CD4-positive, alpha-beta memory T cell (primary cell): ENCODE results near the gene SNIP1. TPM values are rescaled to one million over a fixed set of nuclear protein-coding genes. Genes with fewer than 3 reads are reported as not detected.
A peak's percentile ranks its signal among the peaks of the same experiment; 100 is the strongest.
"Not testable (repeated sequence)": the region's sequence is repeated elsewhere in the genome, so short reads cannot be mapped to it uniquely, and the experiment has no call there.

Experiments
- CTCF ChIA-PET: fragments of 350-600 bp; sonication (Branson Sonifier 250); formaldehyde crosslinking; loops from one replicate; lab custom pipeline; 2021; ENCODE audit warnings: inconsistent platforms; ENCODE audit not compliant: partially characterized antibody; lab: Charles Lee
- POLR2A ChIA-PET: fragments of 350-600 bp; sonication (Branson Sonifier 250); formaldehyde crosslinking; loops from one replicate; lab custom pipeline; 2021; ENCODE audit not compliant: partially characterized antibody; lab: Charles Lee
- DNase-seq, 5 donors: peaks; one replicate each; pipeline versions ENCODE4 v3.0.0 to v3.0.0-alpha.2; 2020 to 2022; ENCODE audit warnings: mixed read lengths in 1 of 5
- H3K27ac ChIP-seq: one replicate; pipeline ENCODE4 v1.7.0; 2013; ENCODE audit warnings: low read depth, low read length
- H3K27me3 ChIP-seq: 2 replicates; pipeline ENCODE4 v1.7.0; 2013; ENCODE audit warnings: mild to moderate bottlenecking, low read length, moderate library complexity; ENCODE audit not compliant: insufficient read depth
- H3K36me3 ChIP-seq: 2 replicates; pipeline ENCODE4 v1.7.0; 2013; ENCODE audit warnings: mild to moderate bottlenecking, low read length, moderate library complexity; ENCODE audit not compliant: insufficient read depth
- H3K4me1 ChIP-seq: 2 replicates; pipeline ENCODE4 v1.7.0; 2013; ENCODE audit warnings: mild to moderate bottlenecking, low read length, moderate library complexity; ENCODE audit not compliant: insufficient read depth
- H3K4me3 ChIP-seq, 2 donors: one replicate each; pipeline ENCODE4 v1.7.0; 2013; ENCODE audit warnings: low read length in 2 of 2, mild to moderate bottlenecking in 1 of 2
- H3K9me3 ChIP-seq, 2 donors: one replicate each; pipeline ENCODE4 v1.7.0; 2013; ENCODE audit warnings: low read length in 2 of 2, control low read depth in 1 of 2; ENCODE audit not compliant: control insufficient read depth in 1 of 2
- H3K27ac Mint-ChIP-seq, 7 donors: one replicate each; pipeline ENCODE4 v1.8.0; 2020 to 2021; ENCODE audit warnings: mixed read lengths in 7 of 7, mild to moderate bottlenecking in 6 of 7, inconsistent platforms in 3 of 7, moderate library complexity in 3 of 7
- H3K27me3 Mint-ChIP-seq, 2 donors: one replicate each; pipeline ENCODE4 v1.8.0; 2020 to 2021; ENCODE audit warnings: mixed read lengths in 2 of 2
- H3K36me3 Mint-ChIP-seq, 2 donors: one replicate each; pipeline ENCODE4 v1.8.0; 2020 to 2021; ENCODE audit warnings: mixed read lengths in 2 of 2, inconsistent platforms in 1 of 2, mild to moderate bottlenecking in 1 of 2
- H3K4me1 Mint-ChIP-seq, 4 donors: one replicate each; pipeline ENCODE4 v1.8.0; 2020 to 2021; ENCODE audit warnings: mixed read lengths in 4 of 4, mild to moderate bottlenecking in 1 of 4
- H3K4me3 Mint-ChIP-seq, 8 donors: one replicate each; pipeline ENCODE4 v1.8.0; 2020 to 2021; ENCODE audit warnings: mixed read lengths in 8 of 8, mild to moderate bottlenecking in 7 of 8, moderate library complexity in 6 of 8, inconsistent platforms in 3 of 8
- H3K9me3 Mint-ChIP-seq, 8 donors: one replicate each; pipeline ENCODE4 v1.8.0; 2020 to 2021; ENCODE audit warnings: mixed read lengths in 8 of 8, mild to moderate bottlenecking in 5 of 8, inconsistent platforms in 3 of 8, moderate library complexity in 1 of 8
- intact Hi-C: fragments of 100-400 bp; cut with micrococcal nuclease; formaldehyde crosslinking; loops from one replicate; pipeline ENCODE4 v1.15.1; 2023
- polyA plus RNA-seq, 2 donors: library from polyadenylated mRNA; unstranded; fragments of 300-500 nt; fragmentation: Illumina TruSeq; gene quantifications; one replicate each; pipeline ENCODE4 v1.2.3, GENCODE V29; 2021
- total RNA-seq, 2 experiments: library from RNA; stranded (reverse); gene quantifications; one replicate each; pipeline ENCODE4 v1.2.3, GENCODE V29; 2021

SNIP1 gene
- total and polyA plus RNA-seq, 4 experiments from 2014 or later: 2.1 to 30.2 (median 18.4) TPM

DNA sequence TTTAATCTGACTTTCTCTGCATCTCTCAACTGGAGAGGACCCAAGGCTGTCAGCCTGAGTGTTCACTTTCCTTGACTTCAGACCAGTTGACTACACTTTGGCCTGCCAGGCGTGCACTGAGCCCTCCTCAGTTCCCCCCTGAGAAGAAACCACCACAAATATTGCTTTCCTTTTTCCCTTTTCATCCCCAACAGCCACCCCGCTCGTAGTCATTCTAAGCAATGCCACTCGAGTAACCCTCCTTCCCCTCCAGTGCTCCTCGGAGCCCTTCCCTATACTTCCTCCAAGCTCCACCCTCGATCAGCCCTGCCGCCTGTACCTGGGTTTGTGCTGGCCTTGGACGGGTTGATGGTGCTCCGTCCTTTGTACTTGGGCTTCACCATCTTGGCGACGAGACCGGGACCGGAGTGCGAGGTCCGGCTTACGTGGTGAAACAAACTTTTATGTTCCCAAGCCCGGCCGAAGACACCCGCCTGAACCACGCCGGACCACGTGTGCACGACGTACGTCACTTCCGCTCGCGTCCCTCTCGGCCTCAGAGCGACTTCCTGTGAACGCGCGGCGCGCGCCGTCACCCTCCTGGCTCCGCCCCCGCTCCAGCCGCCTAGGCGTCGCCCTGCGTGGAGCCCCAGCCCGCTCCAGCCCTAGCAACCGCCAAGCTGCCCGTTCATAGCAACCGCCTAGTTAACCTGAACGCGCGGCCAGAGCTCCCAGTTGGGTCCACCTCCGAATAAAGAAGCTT lies 41.5 kb upstream of the SNIP1 start, which contains the start of gene GNL2:
TSS of gene GNL2 (minus strand) at position 498 of the 742 bp plus-strand sequence. CDS start at position 383, 115 bp downstream.
- intact Hi-C loops: loop anchor here (1.0 to 2.0 kb wide), 5 partner anchors 41 to 121 kb away; partner anchors contain the start of genes CDCA8, MEAF6, SNIP1 and ZC3H12A
- Histone ChIP-seq H3K4me1 (peaks cover 17% of the 10 kb centered on the region), H3K27ac (peak within 1 kb of the TSS; percentile 89), H3K4me3 (peak within 1 kb of the TSS; percentile 74 to 86), H3K9me3 (no peaks in the 10 kb centered on the region), H3K27me3 (no peaks in the 10 kb centered on the region), H3K36me3 (peaks cover 11% of the 10 kb centered on the region)
- ChIA-PET CTCF (interaction anchor here (0.6 to 1.6 kb wide), 5 partner anchors 14 to 109 kb away, joined by 3 to 4 read pairs (median 3); no protein-coding TSS in a partner anchor), POLR2A (interaction anchor here (0.6 to 1.7 kb wide), 7 partner anchors 19 to 934 kb away, joined by 3 to 21 read pairs (median 5); partner anchors contain the start of genes CDCA8, MEAF6, SNIP1 and ZC3H12A)
- peak within 1 kb of the TSS; percentile 98 to 99 (median 99) for H3K4me3 Mint-ChIP-seq
- peaks cover 18 to 36% (median 26%) of the 10 kb centered on the region in 4 donors for H3K4me1 Mint-ChIP-seq
- H3K27ac Mint-ChIP-seq: peak within 1 kb of the TSS; percentile 99 to 100 (median 99)
- peak; percentile 95 for DNase-seq
- H3K36me3 Mint-ChIP-seq: peaks cover 12 to 31% of the 10 kb centered on the region in 2 donors
- H3K27me3 Mint-ChIP-seq: no peaks in the 10 kb centered on the region
- H3K9me3 Mint-ChIP-seq: no peaks in the 10 kb centered on the region

DNA sequence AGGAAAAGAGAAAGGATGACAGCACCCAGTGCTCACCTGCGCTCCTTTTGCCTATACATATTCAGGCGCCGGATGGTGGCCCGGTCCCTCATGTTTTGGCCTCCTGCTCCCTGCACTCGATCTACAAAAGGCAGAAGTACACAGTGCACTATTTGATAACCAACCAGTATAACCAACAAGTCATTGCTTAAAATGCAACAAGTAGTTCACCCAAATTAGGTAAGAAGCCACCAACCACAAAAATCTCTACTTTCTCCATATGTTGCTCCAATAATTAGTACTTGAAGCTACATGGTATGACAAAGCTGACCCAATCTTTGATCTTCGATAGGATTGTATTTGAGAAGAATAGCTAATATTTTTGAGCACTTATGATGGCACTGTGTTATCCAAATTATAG lies 39.6 kb upstream of the SNIP1 start:
- intact Hi-C loops: loop anchor here (2.0 kb wide), 1 partner anchor 89 kb away; no protein-coding TSS in a partner anchor

DNA sequence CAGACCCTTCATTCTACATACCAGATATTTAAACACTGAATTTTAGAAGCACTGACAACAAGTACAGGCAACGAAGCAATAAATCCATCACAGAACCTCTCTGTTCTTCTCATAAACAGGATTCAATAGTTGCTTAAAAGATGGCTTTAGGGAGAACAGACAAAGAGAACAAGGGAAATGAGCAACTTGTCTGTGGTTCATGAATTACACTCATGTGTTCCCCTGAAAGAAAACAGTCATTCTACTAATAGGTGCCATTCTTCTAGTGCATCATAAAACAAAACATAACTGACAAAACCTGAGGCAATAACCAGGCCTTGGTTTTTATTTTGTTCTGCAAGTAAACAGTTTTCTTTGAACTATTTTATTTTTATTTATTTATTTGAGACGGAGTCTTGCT lies 34.8 kb upstream of the SNIP1 start:
- ChIA-PET POLR2A (no interaction called here), CTCF (interaction anchor here (3.0 kb wide), 1 partner anchor 14 kb away, joined by 11 read pairs; no protein-coding TSS in a partner anchor)
- intact Hi-C loops: no loop called here
- Mint-ChIP-seq H3K4me3 (no peak overlapping the region), H3K27ac (no peak overlapping the region), H3K27me3 (no peaks in the 10 kb centered on the region), H3K36me3 (peaks cover 35 to 68% of the 10 kb centered on the region in 2 donors), H3K9me3 (no peaks in the 10 kb centered on the region), H3K4me1 (peaks cover 3 to 12% (median 10%) of the 10 kb centered on the region in 4 donors)
- no peak for DNase-seq
- H3K4me1 ChIP-seq: peaks cover 3% of the 10 kb centered on the region
- H3K27ac ChIP-seq: no peak overlapping the region
- H3K36me3 ChIP-seq: peaks cover 47% of the 10 kb centered on the region
- H3K9me3 ChIP-seq: no peaks in the 10 kb centered on the region
- H3K27me3 ChIP-seq: no peaks in the 10 kb centered on the region
- no peak overlapping the region for H3K4me3 ChIP-seq

More for the DNA sequence above, 39.6 kb upstream of the SNIP1 start:
- H3K36me3 Mint-ChIP-seq: peaks cover 14 to 44% of the 10 kb centered on the region in 2 donors
- ChIA-PET CTCF (interaction anchor here (1.3 kb wide), 1 partner anchor 88 kb away, joined by 4 read pairs; no protein-coding TSS in a partner anchor), POLR2A (no interaction called here)
- peaks cover 17% of the 10 kb centered on the region for H3K4me1 ChIP-seq
- H3K9me3 ChIP-seq: no peaks in the 10 kb centered on the region
- DNase-seq: no peak
- H3K27me3 Mint-ChIP-seq: no peaks in the 10 kb centered on the region
- H3K9me3 Mint-ChIP-seq: no peaks in the 10 kb centered on the region
- no peak overlapping the region for H3K4me3 ChIP-seq
- no peaks in the 10 kb centered on the region for H3K27me3 ChIP-seq
- H3K27ac ChIP-seq: no peak overlapping the region
- peaks cover 24% of the 10 kb centered on the region for H3K36me3 ChIP-seq
- peak overlapping the region in 3 of 7 donors; percentile 2 to 62 (median 37) for H3K27ac Mint-ChIP-seq
- peak overlapping the region in 5 of 8 donors; percentile 5 to 54 (median 38) for H3K4me3 Mint-ChIP-seq
- peaks cover 18 to 36% (median 27%) of the 10 kb centered on the region in 4 donors for H3K4me1 Mint-ChIP-seq

DNA sequence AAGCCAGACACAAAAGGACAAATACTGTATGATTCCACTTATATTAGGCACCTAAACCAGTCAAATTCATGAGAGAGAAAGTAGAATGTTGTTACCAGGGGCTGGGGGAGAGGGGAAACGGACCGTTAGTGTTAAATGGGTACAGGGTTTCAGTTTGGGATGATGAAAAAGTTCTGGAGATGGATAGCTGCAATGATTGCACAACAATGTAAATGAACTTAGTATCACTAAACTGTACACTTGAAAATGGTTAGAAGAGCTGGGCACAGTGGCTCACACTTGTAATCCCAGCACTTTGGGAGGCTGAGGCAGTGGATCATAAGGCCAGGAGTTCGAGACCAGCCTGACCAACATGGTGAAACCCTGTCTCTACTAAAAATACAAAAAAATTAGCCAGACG lies 30.5 kb upstream of the SNIP1 start:
- H3K4me1 Mint-ChIP-seq, H3K4me1 ChIP-seq, intact Hi-C loops, POLR2A ChIA-PET, H3K27ac ChIP-seq, DNase-seq, H3K27me3 Mint-ChIP-seq, H3K27me3 ChIP-seq, H3K9me3 ChIP-seq, H3K4me3 Mint-ChIP-seq, H3K4me3 ChIP-seq, H3K9me3 Mint-ChIP-seq: not testable (repeated sequence)
- H3K36me3 ChIP-seq: peaks cover 56% of the 10 kb centered on the region
- H3K27ac Mint-ChIP-seq: peak overlapping the region in 1 of 7 donors; percentile 23
- CTCF ChIA-PET: interaction anchor here (1.0 kb wide), 1 partner anchor 19 kb away, joined by 3 read pairs; no protein-coding TSS in a partner anchor
- peaks cover 53 to 77% of the 10 kb centered on the region in 2 donors for H3K36me3 Mint-ChIP-seq

DNA sequence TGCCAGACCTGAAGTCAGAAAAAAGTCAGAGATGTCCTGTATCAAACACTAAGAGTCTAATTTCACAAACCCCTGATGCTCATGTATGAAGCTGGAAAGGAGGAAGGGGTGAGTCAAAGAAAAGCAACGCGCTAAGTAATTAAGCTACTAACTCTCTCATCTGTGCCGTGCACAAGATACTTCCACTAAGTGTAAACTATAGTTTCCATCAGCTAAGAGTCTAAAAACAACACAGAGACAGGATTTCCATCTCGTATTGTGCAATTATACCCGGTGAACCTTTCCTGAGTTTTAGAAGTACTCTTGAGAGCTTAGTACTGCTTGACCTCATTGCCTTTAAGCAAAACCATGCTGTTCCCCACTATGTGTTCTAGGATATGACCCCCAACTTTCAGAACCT lies 21.6 kb upstream of the SNIP1 start:
- ChIA-PET CTCF (interaction anchor here (0.5 to 2.0 kb wide), 2 partner anchors 25 to 28 kb away, joined by 3 to 6 read pairs; no protein-coding TSS in a partner anchor), POLR2A (no interaction called here)
- Mint-ChIP-seq H3K36me3 (peaks cover 67 to 83% of the 10 kb centered on the region in 2 donors), H3K27me3 (no peaks in the 10 kb centered on the region), H3K27ac (peak overlapping the region in 3 of 7 donors; percentile 24 to 42 (median 27)), H3K4me3 (no peak overlapping the region), H3K4me1 (peaks cover 0 to 1% (median 0%) of the 10 kb centered on the region in 4 donors), H3K9me3 (no peaks in the 10 kb centered on the region)
- H3K27me3 ChIP-seq: no peaks in the 10 kb centered on the region
- no peak for DNase-seq
- intact Hi-C loops: no loop called here
- no peaks in the 10 kb centered on the region for H3K9me3 ChIP-seq
- H3K4me3 ChIP-seq: no peak overlapping the region
- H3K4me1 ChIP-seq: no peaks in the 10 kb centered on the region
- no peak overlapping the region for H3K27ac ChIP-seq
- peaks cover 71% of the 10 kb centered on the region for H3K36me3 ChIP-seq

DNA sequence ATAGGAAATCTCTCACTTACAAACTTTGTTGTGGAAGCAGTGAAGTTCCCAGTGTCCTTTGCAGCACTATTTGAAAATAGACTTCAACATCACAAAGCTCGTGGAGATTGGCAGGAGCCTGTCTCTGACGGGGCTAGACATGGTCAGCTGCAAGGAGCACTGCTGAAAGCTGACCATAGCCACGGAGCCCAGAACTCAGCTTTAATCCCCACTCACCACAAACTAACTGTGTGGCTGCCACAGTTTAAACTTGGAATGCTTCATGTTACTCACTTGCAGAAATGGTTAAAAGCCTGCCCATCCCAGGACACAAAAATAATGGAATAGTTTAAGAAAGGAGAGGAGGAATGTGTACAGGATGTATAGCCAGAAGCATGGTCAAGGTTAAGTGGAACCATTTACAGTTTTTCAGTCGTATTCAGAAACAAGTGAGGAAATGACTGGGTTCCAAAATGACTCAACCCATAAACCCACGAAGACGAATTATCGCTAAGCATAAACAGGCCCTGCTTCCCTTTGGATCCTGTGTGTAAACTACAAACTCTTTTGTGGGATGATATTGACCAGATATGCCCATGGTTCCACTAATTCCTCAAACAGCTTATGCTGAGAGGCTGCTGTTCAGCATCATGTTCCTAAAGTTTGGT lies 20.9 kb upstream of the SNIP1 start:
- Mint-ChIP-seq H3K27ac (peak overlapping the region in 2 of 7 donors; percentile 22 to 75), H3K4me3 (no peak overlapping the region), H3K36me3 (peaks cover 63 to 81% of the 10 kb centered on the region in 2 donors), H3K4me1 (peaks cover 0 to 1% (median 0%) of the 10 kb centered on the region in 4 donors), H3K9me3 (no peaks in the 10 kb centered on the region), H3K27me3 (no peaks in the 10 kb centered on the region)
- ChIA-PET CTCF (interaction anchor here (1.2 to 2.0 kb wide), 2 partner anchors 10 to 29 kb away, joined by 3 to 6 read pairs; no protein-coding TSS in a partner anchor), POLR2A (no interaction called here)
- no peaks in the 10 kb centered on the region for H3K4me1 ChIP-seq
- intact Hi-C loops: no loop called here
- H3K36me3 ChIP-seq: peaks cover 71% of the 10 kb centered on the region
- H3K4me3 ChIP-seq: no peak overlapping the region
- H3K9me3 ChIP-seq: no peaks in the 10 kb centered on the region
- H3K27ac ChIP-seq: no peak overlapping the region
- no peak for DNase-seq
- no peaks in the 10 kb centered on the region for H3K27me3 ChIP-seq
